K562 (cell line): ENCODE results near the gene CBFA2T2. TPM values are rescaled to one million over a fixed set of nuclear protein-coding genes. Genes with fewer than 3 reads are reported as not detected.

Source experiments
- CEBPG ChIP-seq, 3 experiments: fragments of 200-800 bp in 1 of 3; sonication (Bioruptor generic) in 1 of 3; sonication (generic) in 1 of 3; formaldehyde crosslinking in 1 of 3; IDR thresholded peaks in 2 of 3; conservative IDR thresholded peaks in 1 of 3; 2 replicates each; pipeline versions ENCODE4 v1.6.1 to v1.8.0; 2016 to 2022; ENCODE audit warnings: missing compliant biosample characterization in 2 of 3, missing genetic modification characterization in 2 of 3, mild to moderate bottlenecking in 1 of 3, missing genetic modification reagents in 1 of 3
- DACH1 ChIP-seq: fragments of 450-650 bp; IDR thresholded peaks from 2 replicates; pipeline ENCODE4 v1.6.1; 2018; ENCODE audit not compliant: partially characterized antibody
- FOXK1 ChIP-seq: sonication (generic); formaldehyde crosslinking; IDR thresholded peaks from 2 replicates; pipeline ENCODE4 v1.8.0; 2022; ENCODE audit warnings: missing genetic modification reagents, mild to moderate bottlenecking, borderline replicate concordance
- HSF4 ChIP-seq: fragments of 250-450 bp; sonication (Bioruptor Pico); IDR thresholded peaks from 2 replicates; pipeline ENCODE4 v2.1.2; 2022; ENCODE audit warnings: mild to moderate bottlenecking, moderate library complexity, borderline replicate concordance
- KDM1A ChIP-seq, 2 experiments: fragments of 450-650 bp; IDR thresholded peaks; 2 replicates each; pipeline ENCODE4 v1.6.1; 2016; ENCODE audit warnings: mild to moderate bottlenecking in 2 of 2
- KLF16 ChIP-seq: IDR thresholded peaks from 2 replicates; pipeline ENCODE4 v1.6.1; 2016; ENCODE audit warnings: antibody characterized with exemption
- MLLT1 ChIP-seq, 2 experiments: fragments of 450-650 bp; IDR thresholded peaks; 2 replicates each; pipeline ENCODE4 v1.6.1; 2016
- SMAD2 ChIP-seq: fragments of 150-350 bp; IDR thresholded peaks from 2 replicates; pipeline ENCODE4 v1.6.1; 2014; ENCODE audit warnings: low read depth, mild to moderate bottlenecking, low read length
- STAG1 ChIP-seq: sonication (generic); formaldehyde crosslinking; IDR thresholded peaks from 2 replicates; pipeline ENCODE4 v1.5.0; 2020; ENCODE audit warnings: missing genetic modification reagents, borderline replicate concordance
- TBL1XR1 ChIP-seq, 2 experiments: IDR thresholded peaks; 2 replicates each; pipeline ENCODE4 v1.6.1; 2012; ENCODE audit warnings: improper control_type of control experiment in 2 of 2, low read length in 2 of 2, mild to moderate bottlenecking in 1 of 2
- TCF7L2 ChIP-seq: fragments of 150-350 bp; IDR thresholded peaks from 2 replicates; pipeline ENCODE4 v1.6.1; 2016; ENCODE audit warnings: low read depth, mild to moderate bottlenecking, low read length, moderate library complexity
- THAP7 ChIP-seq: fragments of 250-450 bp; sonication (Bioruptor Pico); IDR thresholded peaks from 2 replicates; pipeline ENCODE4 v1.5.0; 2021
- ZNF23 ChIP-seq: fragments of 250-450 bp; sonication (Bioruptor Pico); IDR thresholded peaks from 2 replicates; pipeline ENCODE4 v1.4.0; 2020; ENCODE audit warnings: mild to moderate bottlenecking
- ZNF384 ChIP-seq: IDR thresholded peaks from 2 replicates; pipeline ENCODE4 v1.6.1; 2012; ENCODE audit warnings: low read depth, low read length, improper control_type of control experiment
- ZSCAN32 ChIP-seq: fragments of 450-650 bp; formaldehyde crosslinking; IDR thresholded peaks from 2 replicates; pipeline ENCODE4 v1.4.0; 2020; ENCODE audit warnings: mild to moderate bottlenecking, moderate library complexity
- polyA plus RNA-seq, 8 experiments: library from polyadenylated mRNA; depleted of rRNA in 4 of 8; stranded (reverse) in 5 of 8; unstranded in 3 of 8; fragments of >200 nt; fragmentation: Nextera tagmentation in 2 of 8; fragmentation: Illumina TruSeq in 1 of 8; extraction: Ambion mirVana in 2 of 8; extraction: Trizol in 1 of 8; gene quantifications; 2 replicates each; pipeline versions ENCODE4 v1.2.1 to v1.2.3, GENCODE V29; 2011 to 2014; ENCODE audit warnings: inconsistent platforms in 1 of 8, missing spikeins in 1 of 8
- total RNA-seq, 7 experiments: library from RNA; depleted of rRNA in 6 of 7; stranded (reverse); fragments of >200 nt in 6 of 7; fragmentation: Illumina TruSeq in 2 of 7; extraction: Trizol in 2 of 7; gene quantifications; 2 replicates each; pipeline versions ENCODE4 v1.2.1 to v1.2.3, GENCODE V29; 2011 to 2021; ENCODE audit warnings: low replicate concordance in 1 of 7
- TF ChIP-seq, protein P1 (sequence below): fragments of 250-450 bp; sonication (Bioruptor Pico); IDR thresholded peaks from 2 replicates; pipeline ENCODE4 v1.4.0; 2020; ENCODE audit warnings: mild to moderate bottlenecking
- TF ChIP-seq, protein P2 (sequence below): sonication (generic); formaldehyde crosslinking; IDR thresholded peaks from 2 replicates; pipeline ENCODE4 v1.8.1; 2022; ENCODE audit warnings: missing genetic modification reagents
- TF ChIP-seq, protein P3 (sequence below), 3 experiments: fragments of 200-800 bp in 1 of 3; fragments of 250-450 bp in 1 of 3; fragments of 450-650 bp in 1 of 3; sonication (Bioruptor Pico) in 1 of 3; sonication (Bioruptor generic) in 1 of 3; formaldehyde crosslinking in 1 of 3; IDR thresholded peaks; 2 replicates each; pipeline versions ENCODE4 v1.6.1 to v1.8.0; 2016 to 2022; ENCODE audit warnings: mild to moderate bottlenecking in 2 of 3, missing genetic modification characterization in 2 of 3, missing compliant biosample characterization in 1 of 3, moderate library complexity in 1 of 3

CBFA2T2 gene
- total and polyA plus RNA-seq, 9 of the 15 experiments (the other 6 are each of a cell fraction or from before 2014, with no cell fraction given): 0.27 to 9.6 (median 5.8) TPM

DNA sequence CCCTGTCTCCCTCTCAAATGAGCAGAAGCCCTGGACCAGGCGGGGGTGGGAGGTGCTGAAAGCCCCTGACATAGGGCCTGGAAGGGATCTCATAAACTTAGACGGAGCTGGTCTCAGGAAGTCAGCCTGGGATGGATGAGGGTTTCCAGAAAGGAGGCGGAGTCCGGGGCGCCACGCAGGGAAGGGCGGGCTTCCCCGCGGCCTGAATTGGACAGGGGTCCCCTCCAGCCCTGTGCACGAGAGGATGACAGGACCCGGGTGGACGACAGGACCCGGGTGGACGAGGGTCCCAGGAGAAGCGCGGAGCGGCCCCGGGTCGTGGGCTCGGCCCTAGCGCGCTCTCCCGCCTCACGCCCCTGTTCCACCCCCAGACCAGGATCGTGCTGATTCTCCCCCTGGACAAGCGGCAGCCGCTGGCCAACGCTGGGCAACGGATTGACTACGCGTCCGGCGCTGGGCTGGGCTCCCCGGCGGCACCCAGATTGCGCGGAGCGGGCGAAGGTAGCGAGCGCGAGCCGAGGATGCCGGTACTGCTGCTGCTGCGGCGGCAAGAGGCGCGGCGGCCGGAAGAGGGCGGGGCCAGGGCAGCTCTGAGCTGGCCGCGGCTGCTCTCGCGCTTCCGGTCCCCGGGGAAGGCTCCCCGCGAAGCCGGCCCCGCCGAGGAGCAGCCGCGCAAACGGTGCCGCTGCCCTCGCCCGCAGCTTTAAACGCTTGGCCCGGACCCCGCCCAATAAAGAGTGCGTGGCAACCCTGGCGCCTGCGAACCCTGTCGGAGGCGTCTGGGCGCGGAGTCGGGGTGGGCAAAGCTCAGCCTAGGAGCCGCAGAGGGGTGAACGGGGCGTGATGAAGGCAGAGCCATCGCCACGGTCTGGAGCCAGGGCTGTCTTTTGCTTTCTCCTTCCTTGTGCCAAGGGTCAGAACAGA lies 173.5 kb downstream of the CBFA2T2 start (continued):
- no peak for TF ChIP-seq THAP7 (CRISPR knock-in tag)
- no peak for TF ChIP-seq HSF4 (CRISPR knock-in tag)
- no peak for TF ChIP-seq TCF7L2
- TF ChIP-seq, protein P1, sequence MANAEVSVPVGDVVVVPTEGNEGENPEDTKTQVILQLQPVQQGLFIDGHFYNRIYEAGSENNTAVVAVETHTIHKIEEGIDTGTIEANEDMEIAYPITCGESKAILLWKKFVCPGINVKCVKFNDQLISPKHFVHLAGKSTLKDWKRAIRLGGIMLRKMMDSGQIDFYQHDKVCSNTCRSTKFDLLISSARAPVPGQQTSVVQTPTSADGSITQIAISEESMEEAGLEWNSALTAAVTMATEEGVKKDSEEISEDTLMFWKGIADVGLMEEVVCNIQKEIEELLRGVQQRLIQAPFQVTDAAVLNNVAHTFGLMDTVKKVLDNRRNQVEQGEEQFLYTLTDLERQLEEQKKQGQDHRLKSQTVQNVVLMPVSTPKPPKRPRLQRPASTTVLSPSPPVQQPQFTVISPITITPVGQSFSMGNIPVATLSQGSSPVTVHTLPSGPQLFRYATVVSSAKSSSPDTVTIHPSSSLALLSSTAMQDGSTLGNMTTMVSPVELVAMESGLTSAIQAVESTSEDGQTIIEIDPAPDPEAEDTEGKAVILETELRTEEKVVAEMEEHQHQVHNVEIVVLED (CRISPR knock-in tag): 0 out of 2 replicates have a peak, but pooled peaks have one; percentile 22
- no peak for TF ChIP-seq KDM1A (IDR thresholded peaks at IDR 0.05)
- TF ChIP-seq STAG1 (CRISPR knock-in tag): no peak; the same call in none of the 2 replicates
- no peak for TF ChIP-seq KLF16
- TF ChIP-seq CEBPG (CRISPR knock-in tag; IDR thresholded peaks at IDR 0.05): no peak
- no peak for TF ChIP-seq CEBPG (tag; conservative IDR thresholded peaks at IDR 0.05 in 1 of 2, IDR thresholded peaks at IDR 0.05 in 1 of 2)
- peak; percentile 61; the same call in 1 of the 2 replicates for TF ChIP-seq ZSCAN32 (CRISPR knock-in tag)
- TF ChIP-seq FOXK1 (CRISPR knock-in tag): no peak
- TF ChIP-seq DACH1: no peak
- TF ChIP-seq SMAD2: no peak
- no peak for TF ChIP-seq ZNF384
- TF ChIP-seq, protein P2, sequence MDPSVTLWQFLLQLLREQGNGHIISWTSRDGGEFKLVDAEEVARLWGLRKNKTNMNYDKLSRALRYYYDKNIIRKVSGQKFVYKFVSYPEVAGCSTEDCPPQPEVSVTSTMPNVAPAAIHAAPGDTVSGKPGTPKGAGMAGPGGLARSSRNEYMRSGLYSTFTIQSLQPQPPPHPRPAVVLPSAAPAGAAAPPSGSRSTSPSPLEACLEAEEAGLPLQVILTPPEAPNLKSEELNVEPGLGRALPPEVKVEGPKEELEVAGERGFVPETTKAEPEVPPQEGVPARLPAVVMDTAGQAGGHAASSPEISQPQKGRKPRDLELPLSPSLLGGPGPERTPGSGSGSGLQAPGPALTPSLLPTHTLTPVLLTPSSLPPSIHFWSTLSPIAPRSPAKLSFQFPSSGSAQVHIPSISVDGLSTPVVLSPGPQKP (CRISPR knock-in tag): no peak
- no peak for TF ChIP-seq ZNF23 (CRISPR knock-in tag)
- TF ChIP-seq TBL1XR1 (IDR thresholded peaks at IDR 0.05; ENCODE audit: low read length in 2 of 2): no peak
- TF ChIP-seq, protein P3, sequence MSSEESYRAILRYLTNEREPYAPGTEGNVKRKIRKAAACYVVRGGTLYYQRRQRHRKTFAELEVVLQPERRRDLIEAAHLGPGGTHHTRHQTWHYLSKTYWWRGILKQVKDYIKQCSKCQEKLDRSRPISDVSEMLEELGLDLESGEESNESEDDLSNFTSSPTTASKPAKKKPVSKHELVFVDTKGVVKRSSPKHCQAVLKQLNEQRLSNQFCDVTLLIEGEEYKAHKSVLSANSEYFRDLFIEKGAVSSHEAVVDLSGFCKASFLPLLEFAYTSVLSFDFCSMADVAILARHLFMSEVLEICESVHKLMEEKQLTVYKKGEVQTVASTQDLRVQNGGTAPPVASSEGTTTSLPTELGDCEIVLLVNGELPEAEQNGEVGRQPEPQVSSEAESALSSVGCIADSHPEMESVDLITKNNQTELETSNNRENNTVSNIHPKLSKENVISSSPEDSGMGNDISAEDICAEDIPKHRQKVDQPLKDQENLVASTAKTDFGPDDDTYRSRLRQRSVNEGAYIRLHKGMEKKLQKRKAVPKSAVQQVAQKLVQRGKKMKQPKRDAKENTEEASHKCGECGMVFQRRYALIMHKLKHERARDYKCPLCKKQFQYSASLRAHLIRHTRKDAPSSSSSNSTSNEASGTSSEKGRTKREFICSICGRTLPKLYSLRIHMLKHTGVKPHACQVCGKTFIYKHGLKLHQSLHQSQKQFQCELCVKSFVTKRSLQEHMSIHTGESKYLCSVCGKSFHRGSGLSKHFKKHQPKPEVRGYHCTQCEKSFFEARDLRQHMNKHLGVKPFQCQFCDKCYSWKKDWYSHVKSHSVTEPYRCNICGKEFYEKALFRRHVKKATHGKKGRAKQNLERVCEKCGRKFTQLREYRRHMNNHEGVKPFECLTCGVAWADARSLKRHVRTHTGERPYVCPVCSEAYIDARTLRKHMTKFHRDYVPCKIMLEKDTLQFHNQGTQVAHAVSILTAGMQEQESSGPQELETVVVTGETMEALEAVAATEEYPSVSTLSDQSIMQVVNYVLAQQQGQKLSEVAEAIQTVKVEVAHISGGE (CRISPR knock-in tag; IDR thresholded peaks at IDR 0.05): peak; percentile 91 to 98 (median 96); a peak in 5 of 6 replicates
- TF ChIP-seq MLLT1 (IDR thresholded peaks at IDR 0.05): no peak
